Caco-2 (cell line): ENCODE results near the gene USP38. TPM values are rescaled to one million over a fixed set of nuclear protein-coding genes. Genes with fewer than 3 reads are reported as not detected.

ENCODE experiments used
- BruUV-seq: library from RNA; stranded (reverse); fragments of 400-500 nt; replicated peaks from 2 replicates; lab custom pipeline; 2021; lab: Mats Ljungman, UMichigan
- CTCF ChIA-PET: fragments of 300-600 bp; sonication (Branson Sonifier 250); formaldehyde crosslinking; loops from one replicate; lab custom pipeline; 2022; ENCODE audit warnings: antibody characterized with exemption; lab: Charles Lee
- POLR2A ChIA-PET: fragments of 300-600 bp; sonication (Branson Sonifier 250); formaldehyde crosslinking; loops from one replicate; lab custom pipeline; 2022; ENCODE audit warnings: antibody characterized with exemption; lab: Charles Lee
- DNase-seq, 2 experiments: peaks; one replicate each; pipeline versions ENCODE4 v3.0.0 to v3.0.0-alpha.2; 2020 to 2022
- H3K27me3 ChIP-seq: replicated peaks from 2 replicates; pipeline ENCODE4 v1.6.0; 2011; ENCODE audit warnings: low read length; ENCODE audit not compliant: control insufficient read depth, insufficient read depth
- H3K36me3 ChIP-seq: 2 replicates; pipeline ENCODE4 v1.5.1; 2011; ENCODE audit warnings: low read length; ENCODE audit not compliant: control insufficient read depth, insufficient read depth
- H3K4me1 ChIP-seq: fragments of 250-450 bp; sonication (Bioruptor Pico); 2 replicates; pipeline ENCODE4 v1.5.1; 2020; ENCODE audit warnings: mild to moderate bottlenecking
- H3K4me3 ChIP-seq: 2 replicates; pipeline ENCODE4 v1.5.1; 2011; ENCODE audit warnings: low read depth, mild to moderate bottlenecking, control low read depth, low read length
- H3K9me3 ChIP-seq: fragments of 250-450 bp; sonication (Bioruptor Pico); 2 replicates; pipeline ENCODE4 v1.5.1; 2020; ENCODE audit warnings: mild to moderate bottlenecking, moderate library complexity
- H3K27ac Mint-ChIP-seq: one replicate; pipeline ENCODE4 v1.8.0; 2022; ENCODE audit warnings: mixed read lengths; ENCODE audit not compliant: unreplicated experiment
- H3K27me3 Mint-ChIP-seq: one replicate; pipeline ENCODE4 v1.8.0; 2022; ENCODE audit warnings: mixed read lengths; ENCODE audit not compliant: insufficient read depth, unreplicated experiment
- H3K36me3 Mint-ChIP-seq: one replicate; pipeline ENCODE4 v1.8.0; 2022; ENCODE audit warnings: mild to moderate bottlenecking, mixed read lengths; ENCODE audit not compliant: insufficient read depth, unreplicated experiment
- H3K4me1 Mint-ChIP-seq: one replicate; pipeline ENCODE4 v1.8.0; 2022; ENCODE audit warnings: low read depth, mixed read lengths; ENCODE audit not compliant: unreplicated experiment
- H3K4me3 Mint-ChIP-seq: one replicate; pipeline ENCODE4 v1.8.0; 2022; ENCODE audit warnings: mild to moderate bottlenecking, moderate library complexity, mixed read lengths; ENCODE audit not compliant: unreplicated experiment
- H3K9me3 Mint-ChIP-seq: one replicate; pipeline ENCODE4 v1.8.0; 2022; ENCODE audit warnings: mixed read lengths; ENCODE audit not compliant: unreplicated experiment
- intact Hi-C: fragments of 100-400 bp; cut with micrococcal nuclease; formaldehyde crosslinking; loops from one replicate; pipeline ENCODE4 v1.10.0; 2022; ENCODE audit not compliant: unreplicated experiment
- total RNA-seq: library from RNA; stranded (reverse); gene quantifications from 2 replicates; pipeline ENCODE4 v1.2.3, GENCODE V29; 2022
- TF ChIP-seq, protein P1 (sequence below), 2 experiments: fragments of 200-600 bp in 1 of 2; IDR thresholded peaks; 1 replicate in 1 of 2; 2 replicates in 1 of 2; pipeline versions ENCODE4 v1.5.1 to v1.8.0; 2011 to 2022; ENCODE audit warnings: antibody characterized with exemption in 1 of 2, control low read depth in 1 of 2, inconsistent platforms in 1 of 2, low read depth in 1 of 2, low read length in 1 of 2, mild to moderate bottlenecking in 1 of 2, moderate library complexity in 1 of 2; ENCODE audit not compliant: insufficient read depth in 1 of 2, severe bottlenecking in 1 of 2, unreplicated experiment in 1 of 2

USP38 gene
- total RNA-seq, 1 experiment from 2014 or later, result 19.8 TPM

DNA sequence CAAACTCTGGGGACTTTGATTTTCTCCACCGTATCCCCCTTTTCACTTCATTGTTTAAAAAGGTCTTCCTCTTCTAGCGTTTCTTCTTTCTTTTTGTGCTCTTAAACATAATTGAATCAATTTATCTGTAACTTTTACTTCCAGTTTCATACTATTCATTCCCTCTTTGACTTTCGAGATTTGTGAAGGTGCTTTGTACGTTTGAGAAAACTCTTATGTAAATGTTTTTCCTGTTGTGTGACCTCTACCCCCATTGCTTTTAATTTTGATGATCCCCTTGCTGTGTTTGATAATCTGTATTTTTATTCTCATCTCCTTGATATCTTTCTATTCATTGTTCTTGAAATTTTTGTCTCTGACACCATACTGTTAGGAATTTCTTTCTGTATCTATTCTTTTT, 4.8 kb downstream of the USP38 start:
- intact Hi-C loops, result no loop called here
- peak overlapping the region; percentile 7 for H3K27ac Mint-ChIP-seq
- ChIA-PET POLR2A (no interaction called here), CTCF (no interaction called here)
- peaks cover 73% of the 10 kb centered on the region for H3K36me3 Mint-ChIP-seq
- Histone ChIP-seq H3K9me3 (no peaks in the 10 kb centered on the region), H3K4me1 (peaks cover 7% of the 10 kb centered on the region; the same call in 1 of the 2 replicates), H3K27me3 (no peaks in the 10 kb centered on the region), H3K4me3 (no peak overlapping the region), H3K36me3 (no peaks in the 10 kb centered on the region)
- H3K27me3 Mint-ChIP-seq, result no peaks in the 10 kb centered on the region
- peaks cover 26% of the 10 kb centered on the region for H3K4me1 Mint-ChIP-seq
- no peak for DNase-seq
- BruUV-seq, result no TSS peak
- TF ChIP-seq, protein P1, sequence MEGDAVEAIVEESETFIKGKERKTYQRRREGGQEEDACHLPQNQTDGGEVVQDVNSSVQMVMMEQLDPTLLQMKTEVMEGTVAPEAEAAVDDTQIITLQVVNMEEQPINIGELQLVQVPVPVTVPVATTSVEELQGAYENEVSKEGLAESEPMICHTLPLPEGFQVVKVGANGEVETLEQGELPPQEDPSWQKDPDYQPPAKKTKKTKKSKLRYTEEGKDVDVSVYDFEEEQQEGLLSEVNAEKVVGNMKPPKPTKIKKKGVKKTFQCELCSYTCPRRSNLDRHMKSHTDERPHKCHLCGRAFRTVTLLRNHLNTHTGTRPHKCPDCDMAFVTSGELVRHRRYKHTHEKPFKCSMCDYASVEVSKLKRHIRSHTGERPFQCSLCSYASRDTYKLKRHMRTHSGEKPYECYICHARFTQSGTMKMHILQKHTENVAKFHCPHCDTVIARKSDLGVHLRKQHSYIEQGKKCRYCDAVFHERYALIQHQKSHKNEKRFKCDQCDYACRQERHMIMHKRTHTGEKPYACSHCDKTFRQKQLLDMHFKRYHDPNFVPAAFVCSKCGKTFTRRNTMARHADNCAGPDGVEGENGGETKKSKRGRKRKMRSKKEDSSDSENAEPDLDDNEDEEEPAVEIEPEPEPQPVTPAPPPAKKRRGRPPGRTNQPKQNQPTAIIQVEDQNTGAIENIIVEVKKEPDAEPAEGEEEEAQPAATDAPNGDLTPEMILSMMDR (IDR thresholded peaks at IDR 0.05; ENCODE audit: insufficient read depth in 1 of 2, low read depth in 1 of 2, low read length in 1 of 2, severe bottlenecking in 1 of 2, unreplicated experiment in 1 of 2), result no peak
- peak overlapping the region; percentile 89 for H3K4me3 Mint-ChIP-seq
- H3K9me3 Mint-ChIP-seq, result no peaks in the 10 kb centered on the region

DNA sequence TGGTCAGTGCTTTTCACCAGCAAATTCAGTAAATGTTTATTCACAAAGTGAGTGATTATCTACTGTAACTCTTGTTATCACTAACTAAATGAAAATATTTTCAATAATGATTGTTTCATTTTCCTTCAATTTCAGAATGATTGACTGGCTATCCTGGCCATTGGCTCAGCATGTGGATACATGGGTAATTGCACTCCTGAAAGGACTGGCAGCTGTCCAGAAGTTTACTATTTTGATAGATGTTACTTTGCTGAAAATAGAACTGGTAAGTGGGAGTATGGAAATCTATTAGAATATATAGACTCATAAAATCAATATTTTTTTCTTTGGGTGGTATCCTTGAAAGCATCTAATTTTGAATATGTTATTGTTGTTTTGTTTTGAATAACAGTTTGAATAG, 10.9 kb downstream of the USP38 start:
- no peak for DNase-seq
- TF ChIP-seq, protein P1 (IDR thresholded peaks at IDR 0.05; ENCODE audit: insufficient read depth in 1 of 2, low read depth in 1 of 2, low read length in 1 of 2, severe bottlenecking in 1 of 2, unreplicated experiment in 1 of 2), result no peak
- H3K4me1 ChIP-seq, result no peaks in the 10 kb centered on the region
- no peaks in the 10 kb centered on the region for H3K27me3 ChIP-seq
- ChIA-PET POLR2A (no interaction called here), CTCF (no interaction called here)
- no peaks in the 10 kb centered on the region for H3K36me3 ChIP-seq
- Mint-ChIP-seq H3K4me3 (no peak overlapping the region), H3K27me3 (no peaks in the 10 kb centered on the region), H3K27ac (no peak overlapping the region), H3K36me3 (peaks cover 71% of the 10 kb centered on the region), H3K4me1 (no peaks in the 10 kb centered on the region), H3K9me3 (no peaks in the 10 kb centered on the region)
- intact Hi-C loops, result no loop called here
- no peaks in the 10 kb centered on the region for H3K9me3 ChIP-seq
- BruUV-seq, result no TSS peak
- no peak overlapping the region for H3K4me3 ChIP-seq

GRCh38 chr4:143196323-143196722, 11.6 kb downstream of the USP38 start:
- ChIA-PET POLR2A (no interaction called here), CTCF (no interaction called here)
- no TSS peak for BruUV-seq
- H3K27ac Mint-ChIP-seq, result no peak overlapping the region
- intact Hi-C loops, result no loop called here
- no peaks in the 10 kb centered on the region for H3K9me3 ChIP-seq
- no peak for DNase-seq
- no peaks in the 10 kb centered on the region for H3K9me3 Mint-ChIP-seq
- no peak overlapping the region for H3K4me3 Mint-ChIP-seq
- H3K4me3 ChIP-seq, result no peak overlapping the region
- peaks cover 70% of the 10 kb centered on the region for H3K36me3 Mint-ChIP-seq
- H3K27me3 Mint-ChIP-seq, result no peaks in the 10 kb centered on the region
- H3K27me3 ChIP-seq, result no peaks in the 10 kb centered on the region
- TF ChIP-seq, protein P1 (IDR thresholded peaks at IDR 0.05; ENCODE audit: insufficient read depth in 1 of 2, low read depth in 1 of 2, low read length in 1 of 2, severe bottlenecking in 1 of 2, unreplicated experiment in 1 of 2), result no peak
- no peaks in the 10 kb centered on the region for H3K36me3 ChIP-seq
- H3K4me1 ChIP-seq, result no peaks in the 10 kb centered on the region
- no peaks in the 10 kb centered on the region for H3K4me1 Mint-ChIP-seq
